Left cardiac atrium (tissue), 4 donors: ENCODE data around the gene EEFSEC. TPM values are rescaled to one million over a fixed set of nuclear protein-coding genes. Genes with fewer than 3 reads are reported as not detected.
A peak's percentile ranks its signal among the peaks of the same experiment; 100 is the strongest.

Experiments
- ATAC-seq, 2 donors: fragments of 200-7000 bp; cut with Tn5 transposase; one replicate each; pipeline ENCODE4 v1.9.1; 2020; ENCODE audit warnings: mild to moderate bottlenecking in 2 of 2, moderate library complexity in 2 of 2
- DNase-seq: peaks from one replicate; pipeline ENCODE4 v3.0.0-alpha.2; 2020
- intact Hi-C, 2 donors: fragments of 100-400 bp; cut with DNase I; formaldehyde crosslinking; loops; one replicate each; pipeline versions ENCODE4 v1.14.1 to v1.15.1; 2022 to 2023
- long read RNA-seq: library from polyadenylated mRNA; unstranded; transcript quantifications from one replicate; pipeline ENCODE4 v2.0.0, GENCODE V29; 2021
- total RNA-seq, 2 donors: library from RNA; stranded (reverse); fragmentation: NEBNext Ultra II Directional; extraction: Animal tissue kit (Norgen Biotek cat#: 25700); gene quantifications; one replicate each; pipeline ENCODE4 v1.2.1, GENCODE V29; 2021
- donor health status: DM: no; HTN: yes; CAD: no.
- donor health status: DM: no; HTN: yes; CAD: no; lungs with severe emphysema.
- donor health status: DM: yes; HTN: yes; CAD: no.
- donor health status: Dilated cardiomyopathy.

Gene EEFSEC, protein sequence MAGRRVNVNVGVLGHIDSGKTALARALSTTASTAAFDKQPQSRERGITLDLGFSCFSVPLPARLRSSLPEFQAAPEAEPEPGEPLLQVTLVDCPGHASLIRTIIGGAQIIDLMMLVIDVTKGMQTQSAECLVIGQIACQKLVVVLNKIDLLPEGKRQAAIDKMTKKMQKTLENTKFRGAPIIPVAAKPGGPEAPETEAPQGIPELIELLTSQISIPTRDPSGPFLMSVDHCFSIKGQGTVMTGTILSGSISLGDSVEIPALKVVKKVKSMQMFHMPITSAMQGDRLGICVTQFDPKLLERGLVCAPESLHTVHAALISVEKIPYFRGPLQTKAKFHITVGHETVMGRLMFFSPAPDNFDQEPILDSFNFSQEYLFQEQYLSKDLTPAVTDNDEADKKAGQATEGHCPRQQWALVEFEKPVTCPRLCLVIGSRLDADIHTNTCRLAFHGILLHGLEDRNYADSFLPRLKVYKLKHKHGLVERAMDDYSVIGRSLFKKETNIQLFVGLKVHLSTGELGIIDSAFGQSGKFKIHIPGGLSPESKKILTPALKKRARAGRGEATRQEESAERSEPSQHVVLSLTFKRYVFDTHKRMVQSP
- total RNA-seq, result 10 to 100 TPM; 13.5 to 18.9 TPM
- long read RNA-seq, transcript EEFSEC-201 (7 exons, 2,232 nt), result major isoform, 30 of 43 reads
- long read RNA-seq, partial matches to known transcripts, result 4 of 43 reads
- long read RNA-seq, other reads (novel, unspliced or antisense), result 9 of 43 reads

DNA sequence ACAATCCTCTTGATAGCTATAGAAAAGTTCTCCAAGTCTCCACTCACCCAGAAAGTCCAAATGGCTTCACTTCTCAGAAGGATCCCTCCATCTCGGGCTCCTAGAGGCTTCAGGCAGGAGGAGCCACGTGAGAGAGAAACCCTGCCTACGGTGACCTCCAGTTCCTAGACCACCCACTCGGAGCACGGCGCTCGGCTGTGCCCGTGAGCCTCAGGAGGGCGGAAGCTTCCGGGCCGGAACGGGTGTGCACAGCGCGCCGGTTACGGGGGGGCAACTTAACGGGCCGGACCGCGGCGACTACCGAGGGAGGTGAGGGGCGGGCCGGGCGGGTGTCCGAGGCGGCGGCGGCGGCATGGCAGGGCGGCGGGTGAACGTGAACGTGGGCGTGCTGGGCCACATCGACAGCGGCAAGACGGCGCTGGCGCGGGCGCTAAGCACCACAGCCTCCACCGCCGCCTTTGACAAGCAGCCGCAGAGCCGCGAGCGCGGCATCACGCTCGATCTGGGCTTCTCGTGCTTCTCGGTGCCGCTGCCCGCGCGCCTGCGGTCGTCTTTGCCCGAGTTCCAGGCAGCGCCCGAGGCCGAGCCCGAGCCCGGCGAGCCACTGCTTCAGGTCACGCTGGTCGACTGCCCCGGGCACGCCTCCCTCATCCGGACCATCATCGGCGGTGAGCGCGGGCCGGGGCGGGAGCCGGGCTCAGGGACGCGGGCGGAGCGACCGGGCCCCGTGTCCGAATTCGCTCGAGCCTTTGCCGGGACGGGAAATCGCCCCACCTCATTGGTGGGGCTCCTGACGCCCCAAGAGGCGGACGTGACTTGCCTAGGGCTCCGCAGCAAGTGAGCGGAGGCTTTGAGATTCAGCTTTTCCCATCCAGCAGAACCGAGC lies at the start of gene EEFSEC:
Gene EEFSEC (plus strand): TSS at position 326 of the 886 bp plus-strand sequence. CDS start 27 bp downstream, at position 353.
- DNase-seq (peak; percentile 85), ATAC-seq (peak; percentile 96)
- intact Hi-C loops, result no loop called here

DNA sequence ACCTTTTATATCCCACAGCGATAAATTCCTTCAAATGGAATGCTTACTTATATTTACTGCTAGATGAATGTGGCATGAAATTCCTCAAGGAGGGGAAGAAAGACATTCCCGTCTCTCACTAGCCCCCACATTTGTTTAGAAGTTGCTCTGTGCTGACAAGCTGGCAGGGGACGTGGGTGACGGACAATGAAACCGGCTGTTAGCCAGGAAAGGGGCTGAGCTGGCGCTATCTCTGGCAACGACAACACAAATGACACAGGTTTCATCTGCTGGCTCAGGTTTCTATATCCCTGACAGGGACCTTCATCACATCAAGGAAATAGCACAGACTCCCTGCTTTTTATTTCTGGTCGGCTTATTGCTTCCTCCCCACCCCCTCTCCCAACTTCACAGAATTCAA lies 45.4 kb upstream of the EEFSEC start:
- DNase-seq (peak; percentile 37), ATAC-seq (peak; percentile 84 to 86)
- intact Hi-C loops, result no loop called here

DNA sequence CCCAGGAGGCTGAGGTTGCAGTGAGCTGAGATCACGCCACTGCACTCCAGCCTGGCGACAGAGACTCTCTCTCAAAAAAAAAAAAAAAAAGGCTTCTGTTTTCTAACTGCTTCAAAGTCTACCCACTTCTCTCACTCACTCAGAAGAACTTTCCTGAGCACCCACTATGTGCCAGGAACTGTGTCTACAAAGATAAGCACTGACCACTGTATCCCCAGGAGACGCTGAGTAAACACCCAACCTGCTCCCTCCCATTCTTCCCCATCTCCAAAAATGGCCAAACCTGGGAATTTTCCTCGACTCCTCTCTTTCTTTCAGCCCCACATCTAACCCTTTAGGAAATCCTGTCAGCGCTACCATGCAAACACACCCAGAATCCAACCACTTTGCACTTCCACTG lies 42.1 kb upstream of the EEFSEC start:
- intact Hi-C loops, result no loop called here
- ATAC-seq, result no peak
- no peak for DNase-seq

DNA sequence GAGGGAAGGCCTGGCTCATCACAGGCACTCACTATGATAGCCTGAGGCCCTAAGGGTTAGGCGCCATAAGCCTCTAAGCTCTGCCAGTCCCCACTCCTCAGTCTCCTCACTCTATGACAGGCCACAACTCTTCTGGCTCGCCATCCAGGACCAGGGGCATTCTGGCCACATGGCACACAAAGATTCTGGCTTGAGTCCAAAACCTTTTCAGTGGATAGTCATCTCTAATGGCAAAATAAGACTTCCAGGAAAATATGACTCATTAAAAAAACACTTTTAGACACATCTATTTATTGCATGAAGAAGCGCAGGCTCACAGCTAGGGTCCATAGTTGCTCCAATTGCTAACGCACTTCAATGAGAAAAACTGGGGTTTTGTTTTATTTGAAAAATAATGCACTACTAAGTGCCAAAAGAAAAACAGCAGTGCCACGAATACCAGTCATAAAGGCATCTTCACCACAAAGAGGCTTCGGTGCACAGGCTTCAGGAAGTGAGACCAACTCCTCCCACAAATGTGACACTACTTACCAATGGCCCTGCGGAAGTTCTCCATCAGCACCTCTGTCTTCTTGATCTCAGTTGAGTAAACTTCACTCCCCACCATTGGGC lies 40.8 kb upstream of the EEFSEC start:
- ATAC-seq (peak in 1 of 2 donors; percentile 67), DNase-seq (no peak)
- intact Hi-C loops, result no loop called here

DNA sequence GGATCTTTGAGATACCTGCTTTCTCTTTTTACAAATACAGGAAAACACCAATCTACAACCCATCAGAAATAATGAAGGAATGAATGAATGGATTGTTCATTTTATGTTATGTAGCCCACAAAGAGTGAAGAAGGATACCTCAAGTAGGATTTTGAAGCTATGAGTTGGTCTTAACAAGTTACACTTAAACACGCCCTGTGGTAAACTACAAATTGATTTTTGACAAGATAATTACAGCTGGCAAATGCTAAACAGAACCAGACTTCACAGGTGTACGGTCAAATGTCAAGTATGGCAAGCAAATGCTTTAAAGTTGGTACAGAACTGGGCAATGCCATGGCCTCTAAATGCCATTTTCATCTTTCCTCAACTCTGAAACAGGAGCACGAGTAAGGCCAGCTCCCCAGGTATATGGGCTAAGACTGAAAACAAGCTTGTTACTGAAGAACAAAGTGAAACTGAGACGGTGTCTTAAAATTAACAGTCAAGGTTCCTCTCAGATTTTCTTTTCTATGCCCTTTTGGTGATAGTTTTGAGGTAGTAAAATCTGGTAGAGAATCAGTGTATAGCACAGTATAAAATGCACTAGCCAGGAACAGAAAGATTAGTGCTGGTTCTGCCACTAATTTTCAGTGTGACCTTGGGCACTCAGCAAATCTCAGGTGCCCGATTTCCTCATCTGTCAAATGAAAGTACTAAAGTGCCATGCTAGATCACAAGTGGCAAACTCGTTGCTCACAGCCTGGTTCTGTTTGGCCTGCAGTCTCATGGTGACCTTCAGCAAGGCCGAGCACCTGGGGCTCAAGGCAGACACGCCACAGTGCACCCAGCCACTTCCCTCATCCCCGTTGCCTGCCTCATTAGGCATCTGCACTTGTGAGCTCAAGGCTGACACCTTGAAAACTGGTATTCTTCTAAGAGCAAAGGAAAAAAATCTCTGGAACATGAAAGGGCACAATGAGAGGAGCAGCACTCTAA lies 39.2 kb upstream of the EEFSEC start:
- intact Hi-C loops, result no loop called here
- ATAC-seq (peak in 1 of 2 donors; percentile 35), DNase-seq (no peak)

DNA sequence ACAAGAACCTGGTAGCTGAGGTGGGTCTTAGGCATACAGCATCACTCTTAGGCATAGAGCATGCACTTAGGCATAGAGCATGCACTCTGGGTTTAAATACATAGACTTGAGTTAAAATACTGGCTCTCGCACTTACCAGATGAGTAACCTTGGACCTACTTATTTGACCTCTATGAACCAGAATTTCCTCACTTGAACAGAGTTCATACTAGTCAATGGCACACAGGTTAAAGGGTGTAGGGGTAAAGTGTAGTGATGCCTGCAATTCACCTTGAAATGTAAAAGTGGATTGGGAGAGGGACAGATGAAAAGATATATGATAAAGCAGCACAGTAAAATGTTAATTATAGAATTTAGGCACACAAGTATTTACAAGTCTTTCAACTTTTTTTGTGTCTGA lies 31.3 kb upstream of the EEFSEC start:
- intact Hi-C loops, result loop anchor here in 1 of 2 donors (10.0 kb wide), 1 partner anchor 47 kb away; no protein-coding TSS in a partner anchor
- ATAC-seq (no peak), DNase-seq (no peak)

DNA sequence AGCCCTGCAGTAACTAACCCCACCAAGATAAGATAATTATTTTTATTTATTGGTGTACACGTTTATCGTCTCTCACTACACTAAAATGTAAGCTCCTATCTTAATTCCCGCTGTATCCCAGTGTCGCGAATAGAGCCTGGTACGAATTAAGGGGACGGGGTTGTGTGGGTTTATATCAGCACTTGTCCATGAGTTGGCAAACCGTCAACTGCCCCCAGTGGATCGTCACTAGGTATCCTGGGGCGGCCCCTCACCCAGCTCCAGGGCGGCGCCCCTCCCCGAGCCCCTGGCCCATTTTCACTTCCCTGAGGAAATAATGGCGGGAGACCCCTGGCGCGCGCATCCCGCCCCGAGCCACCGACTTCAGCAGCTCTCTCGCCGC lies 30.1 kb upstream of the EEFSEC start:
- intact Hi-C loops, result loop anchor here in 1 of 2 donors (10.0 kb wide), 1 partner anchor 48 kb away; no protein-coding TSS in a partner anchor
- DNase-seq (no peak), ATAC-seq (no peak)

DNA sequence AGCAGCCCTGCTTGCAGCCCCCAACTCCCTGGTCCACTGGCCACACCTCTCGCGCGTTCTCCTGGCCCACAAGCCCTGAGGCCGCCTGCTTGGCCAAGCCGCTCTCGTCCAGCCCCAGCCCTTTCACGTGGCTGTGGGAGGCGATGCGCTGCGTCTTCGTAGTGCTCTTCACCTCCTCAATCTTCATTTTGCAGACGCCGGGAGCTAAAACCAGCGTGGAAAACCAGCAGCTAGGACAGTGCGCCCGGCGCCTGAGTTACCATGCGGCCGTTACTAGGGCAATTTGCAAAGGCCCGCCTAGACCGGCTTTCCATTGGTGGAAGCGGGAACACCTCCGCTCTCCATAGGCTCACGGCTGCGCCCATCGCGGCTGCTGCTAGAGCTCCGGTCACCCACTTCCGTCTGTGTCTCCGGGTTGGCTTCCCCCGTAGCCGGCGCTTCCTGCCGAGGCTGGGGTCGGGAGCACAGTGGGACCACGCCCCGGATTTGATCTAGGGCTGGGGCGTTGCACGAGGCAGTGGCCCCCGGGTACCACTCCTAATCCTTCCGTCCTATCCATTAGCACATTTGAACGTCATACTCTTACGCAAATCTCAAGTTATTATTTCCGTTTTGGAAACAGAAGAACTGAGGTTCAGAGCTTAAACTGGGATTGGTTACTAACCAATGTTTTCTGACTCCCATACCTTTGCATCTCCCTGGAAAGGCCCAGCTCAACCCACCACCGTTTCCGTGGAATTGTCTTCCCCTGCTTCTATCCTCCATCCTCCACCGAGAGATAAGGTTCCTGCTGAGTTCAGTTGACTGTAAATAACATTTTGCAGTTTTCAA lies 29.5 kb upstream of the EEFSEC start, which contains the start of gene RUVBL1:
Gene RUVBL1 (minus strand): TSS at position 275 of the 831 bp plus-strand sequence. CDS start 88 bp downstream, at position 187.
- peak; percentile 100 for ATAC-seq
- DNase-seq, result peak; percentile 99
- intact Hi-C loops, result loop anchor here in 1 of 2 donors (10.0 kb wide), 1 partner anchor 49 kb away; no protein-coding TSS in a partner anchor

DNA sequence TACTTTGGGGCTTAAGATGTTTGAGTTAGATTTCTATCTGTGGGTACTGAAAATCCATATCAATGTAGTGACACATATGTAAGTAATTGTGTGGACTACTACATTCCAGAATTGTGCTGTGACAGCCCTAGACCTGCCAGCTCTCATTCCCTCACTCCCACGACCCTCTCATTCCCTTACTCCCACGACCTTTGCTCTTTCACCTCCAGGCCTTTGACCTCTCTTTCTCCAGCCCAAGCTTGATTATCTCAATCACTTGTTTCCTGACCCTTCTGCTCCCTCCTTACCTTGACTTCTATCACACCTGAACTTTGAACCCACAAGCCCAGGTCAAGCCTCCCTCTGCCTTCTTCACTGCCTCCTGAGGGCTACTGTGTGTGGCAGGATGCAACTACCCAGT lies 26.0 kb upstream of the EEFSEC start:
- DNase-seq (no peak), ATAC-seq (no peak)
- intact Hi-C loops, result loop anchor here in 1 of 2 donors (10.0 kb wide), 1 partner anchor 52 kb away; no protein-coding TSS in a partner anchor

DNA sequence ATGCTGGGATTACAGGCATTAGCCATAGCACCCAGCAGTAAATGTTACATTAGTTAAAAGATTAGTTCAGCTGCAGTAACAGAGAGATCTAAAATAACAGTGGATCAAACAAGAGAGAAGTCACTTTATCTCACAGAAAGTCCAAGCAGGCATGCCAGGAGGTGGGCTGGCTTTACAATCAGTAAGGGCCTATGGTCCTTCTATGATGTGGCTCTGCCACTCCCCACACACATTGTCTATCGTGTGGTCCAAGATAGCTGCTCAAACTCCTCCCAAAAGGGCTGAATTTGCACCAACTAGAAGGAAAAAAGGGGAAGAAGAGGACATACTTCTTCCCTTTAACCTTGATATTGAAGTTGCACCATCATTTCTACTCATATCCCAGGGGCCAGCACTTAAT lies 25.0 kb upstream of the EEFSEC start:
- intact Hi-C loops, result loop anchor here in 1 of 2 donors (10.0 kb wide), 1 partner anchor 53 kb away; no protein-coding TSS in a partner anchor
- DNase-seq, result no peak
- no peak for ATAC-seq

DNA sequence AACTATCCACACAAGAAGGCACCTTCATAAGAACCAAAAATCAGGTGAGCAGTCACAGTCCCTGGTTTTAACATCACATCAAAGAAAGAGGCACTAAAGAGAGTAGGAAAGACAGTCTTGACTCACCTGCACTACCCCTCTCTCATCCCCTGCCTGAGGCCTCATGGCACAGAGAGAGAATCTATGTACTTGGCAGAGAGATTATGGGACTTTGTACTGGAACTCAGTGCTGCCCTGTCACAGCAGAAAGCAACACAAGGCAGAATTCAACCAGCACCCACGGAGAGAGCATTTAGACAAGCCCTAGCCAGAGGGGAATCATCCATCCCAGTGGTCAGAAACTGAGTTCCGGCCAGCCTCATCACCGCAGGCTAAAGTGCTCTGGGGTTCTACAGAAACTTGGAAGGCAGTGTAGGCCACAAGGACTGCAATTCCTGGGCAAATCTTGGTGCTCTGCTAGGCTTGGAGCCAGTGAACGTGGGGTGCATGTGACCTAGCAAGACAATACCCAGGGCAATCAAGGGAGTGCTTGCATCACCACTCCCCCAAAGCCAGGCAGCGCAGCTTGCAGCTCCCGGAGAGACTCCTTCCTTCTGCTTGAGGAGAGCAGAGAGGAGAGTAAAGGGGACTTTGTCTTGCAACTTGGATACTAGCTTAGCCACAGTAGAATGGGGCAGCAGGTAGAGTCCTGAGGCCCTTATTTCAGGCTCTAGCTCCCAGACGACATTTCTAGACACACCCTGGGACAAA lies 21.2 kb upstream of the EEFSEC start:
- intact Hi-C loops, result loop anchor here (5.0 to 10.0 kb wide), 2 partner anchors 35 to 57 kb away; no protein-coding TSS in a partner anchor
- ATAC-seq (no peak), DNase-seq (no peak)

DNA sequence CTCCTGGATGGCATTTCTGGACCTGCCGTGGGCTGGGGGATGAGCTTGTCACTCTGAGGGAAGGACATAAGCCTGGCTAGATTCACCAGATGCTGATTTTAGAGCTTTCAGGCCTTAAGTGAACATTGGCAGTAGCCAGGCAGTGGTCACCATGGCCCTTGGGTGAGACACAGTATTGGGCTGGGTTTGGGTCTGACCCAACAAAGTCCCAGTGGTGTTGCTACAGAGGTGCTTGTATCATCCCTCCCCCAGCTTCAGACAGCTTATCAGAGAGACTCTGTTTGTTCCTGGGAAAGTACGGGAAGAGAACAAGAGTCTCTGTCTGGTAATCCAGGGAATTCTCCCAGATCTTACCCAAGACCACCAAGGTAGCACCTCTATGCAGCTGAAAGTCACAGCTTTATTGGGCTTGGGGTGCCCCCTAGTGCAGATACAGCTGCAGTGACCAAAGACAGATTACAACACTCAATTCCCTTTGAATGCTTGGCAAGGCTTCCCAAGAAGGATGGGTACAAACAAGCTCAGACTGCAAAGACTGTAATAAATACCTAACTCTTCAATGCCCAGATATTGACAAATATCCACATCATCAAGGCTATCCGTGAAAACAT lies 19.9 kb upstream of the EEFSEC start:
- peak; percentile 38 for DNase-seq
- intact Hi-C loops, result loop anchor here (5.0 to 10.0 kb wide), 2 partner anchors 36 to 59 kb away; no protein-coding TSS in a partner anchor
- peak; percentile 35 to 61 for ATAC-seq

DNA sequence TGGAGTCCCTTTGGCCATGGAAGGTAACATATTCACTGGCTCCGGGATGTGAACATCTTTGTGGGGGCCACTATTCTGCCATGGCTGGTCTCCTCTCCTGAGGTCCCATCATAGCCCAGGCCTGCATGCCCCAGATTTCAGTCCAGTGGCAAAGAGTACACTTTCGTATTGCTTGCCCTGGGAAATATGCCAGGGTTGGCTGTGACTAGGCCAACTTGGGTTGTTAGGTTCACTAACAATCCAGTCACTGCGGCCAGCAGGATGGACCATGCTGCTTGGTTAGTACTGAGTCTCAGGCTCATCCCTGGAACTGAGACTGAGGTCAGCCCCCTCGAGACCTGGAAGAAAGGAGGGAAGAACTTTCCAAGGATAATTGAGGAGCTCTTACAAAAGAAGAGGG lies 9.8 kb upstream of the EEFSEC start:
- ATAC-seq (no peak), DNase-seq (no peak)
- intact Hi-C loops, result no loop called here

DNA sequence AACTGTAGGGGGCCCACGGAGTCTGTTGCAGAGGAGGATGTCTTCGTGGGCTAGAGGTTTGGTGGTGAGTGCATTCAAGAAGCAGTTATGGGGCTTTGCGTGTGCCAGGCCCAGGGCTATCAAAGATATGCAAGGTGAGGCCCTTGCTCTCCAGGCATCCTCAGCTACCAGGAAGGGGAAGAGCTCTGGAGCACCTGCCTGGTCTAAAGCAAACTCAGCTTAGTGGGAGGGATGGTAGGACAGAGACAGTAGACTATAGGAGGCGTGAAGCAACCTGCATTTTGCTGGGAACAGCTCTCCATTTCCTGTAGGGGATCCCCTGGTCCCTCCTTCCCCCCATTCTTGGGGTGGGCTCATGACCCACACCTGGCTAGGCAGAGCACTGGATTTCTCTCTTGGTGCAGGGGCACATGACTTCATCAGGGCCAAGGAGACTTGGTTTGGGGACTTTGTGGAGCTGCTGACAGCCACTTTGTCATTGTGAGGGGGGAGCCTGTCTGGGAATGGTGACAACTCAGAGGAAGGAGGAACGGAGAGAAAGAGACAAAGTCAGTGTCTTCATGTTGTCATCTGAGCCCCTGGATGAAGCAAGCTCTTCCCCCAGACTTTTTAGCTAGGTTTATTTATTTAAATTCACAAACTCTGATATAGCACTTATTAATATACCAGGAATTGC lies 8.6 kb upstream of the EEFSEC start:
- ATAC-seq (no peak), DNase-seq (no peak)
- intact Hi-C loops, result no loop called here

DNA sequence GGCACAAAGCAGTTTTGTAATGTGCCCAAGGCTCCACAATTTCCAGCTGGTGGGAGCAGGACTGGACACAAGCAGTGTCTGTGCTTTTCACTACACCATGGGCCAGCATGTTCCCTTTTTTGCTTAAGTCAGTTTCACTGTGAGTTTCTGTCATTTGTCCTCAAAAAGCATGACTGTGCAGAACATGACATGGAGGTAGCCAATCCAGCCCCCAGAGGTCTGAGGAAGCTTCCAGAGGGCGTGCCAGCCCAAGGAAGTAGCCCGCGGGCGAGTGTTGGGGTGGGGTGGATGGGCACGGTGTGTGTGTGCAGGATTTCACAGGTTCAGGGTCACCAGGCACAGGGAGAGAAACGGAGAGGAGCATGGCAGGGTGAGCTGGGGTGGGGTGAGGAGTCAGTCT lies 8.0 kb upstream of the EEFSEC start:
- intact Hi-C loops, result no loop called here
- DNase-seq (peak; percentile 33), ATAC-seq (peak; percentile 50 to 69)
